Neural progenitor cell (in vitro differentiated cells): ENCODE data around the gene MC1R. TPM values are rescaled to one million over a fixed set of nuclear protein-coding genes. Genes with fewer than 3 reads are reported as not detected.
"Not testable (repeated sequence)": the region's sequence is repeated elsewhere in the genome, so short reads cannot be mapped to it uniquely, and the experiment has no call there.

ENCODE experiments used
- DNase-seq: peaks from one replicate; pipeline ENCODE4 v3.0.0-alpha.2; 2016; ENCODE audit warnings: low spot score
- H2AFZ ChIP-seq: fragments of 200-600 bp; sonication (generic); replicated peaks from 2 replicates; pipeline ENCODE4 v1.6.1; 2016; ENCODE audit warnings: antibody characterized with exemption
- H3F3A ChIP-seq: fragments of 200-600 bp; sonication (generic); 2 replicates; pipeline ENCODE4 v1.6.1; 2016; ENCODE audit warnings: antibody characterized with exemption, low read depth
- H3K27ac ChIP-seq: fragments of 200-600 bp; sonication (generic); 2 replicates; pipeline ENCODE4 v1.5.1; 2016; ENCODE audit warnings: mild to moderate bottlenecking
- H3K27me3 ChIP-seq: fragments of 200-600 bp; sonication (generic); 2 replicates; pipeline ENCODE4 v1.6.1; 2016; ENCODE audit warnings: mild to moderate bottlenecking, moderate library complexity
- H3K36me3 ChIP-seq: fragments of 200-600 bp; sonication (generic); 2 replicates; pipeline ENCODE4 v1.5.1; 2016
- H3K4me1 ChIP-seq: fragments of 200-600 bp; sonication (generic); 2 replicates; pipeline ENCODE4 v1.6.1; 2016; ENCODE audit warnings: mixed run types
- H3K4me2 ChIP-seq: fragments of 200-600 bp; sonication (generic); 2 replicates; pipeline ENCODE4 v1.6.1; 2016
- H3K4me3 ChIP-seq: fragments of 200-600 bp; sonication (generic); 2 replicates; pipeline ENCODE4 v1.5.1; 2016
- H3K79me2 ChIP-seq: fragments of 200-600 bp; sonication (generic); 2 replicates; pipeline ENCODE4 v1.6.1; 2016; ENCODE audit warnings: low read depth
- H3K9ac ChIP-seq: fragments of 200-600 bp; sonication (generic); 2 replicates; pipeline ENCODE4 v1.6.1; 2016
- H3K9me3 ChIP-seq: fragments of 200-600 bp; sonication (generic); 2 replicates; pipeline ENCODE4 v1.5.1; 2016; ENCODE audit warnings: low read depth
- H4K20me1 ChIP-seq: fragments of 200-600 bp; sonication (generic); 2 replicates; pipeline ENCODE4 v1.6.1; 2016; ENCODE audit warnings: low read depth
- H3K27ac Mint-ChIP-seq: 3 replicates; pipeline ENCODE4 v1.8.0; 2021; ENCODE audit warnings: mixed read lengths
- H3K27me3 Mint-ChIP-seq: 2 replicates; pipeline ENCODE4 v1.8.0; 2022; ENCODE audit warnings: low read depth, mild to moderate bottlenecking, inconsistent platforms, moderate library complexity, mixed read lengths; ENCODE audit not compliant: insufficient read depth
- H3K36me3 Mint-ChIP-seq: 3 replicates; pipeline ENCODE4 v1.8.0; 2021; ENCODE audit warnings: mixed read lengths
- H3K4me1 Mint-ChIP-seq: 3 replicates; pipeline ENCODE4 v1.8.0; 2021; ENCODE audit warnings: mixed read lengths
- H3K4me3 Mint-ChIP-seq: 3 replicates; pipeline ENCODE4 v1.8.0; 2021; ENCODE audit warnings: mild to moderate bottlenecking, moderate library complexity, mixed read lengths
- H3K9me3 Mint-ChIP-seq: 3 replicates; pipeline ENCODE4 v1.8.0; 2020; ENCODE audit warnings: mixed read lengths
- CTCF ChIP-seq: fragments of 200-600 bp; sonication (generic); IDR thresholded peaks from 2 replicates; pipeline ENCODE4 v1.5.1; 2017; ENCODE audit warnings: antibody characterized with exemption, mild to moderate bottlenecking
- EZH2 ChIP-seq: fragments of 200-600 bp; sonication (generic); IDR thresholded peaks from 2 replicates; pipeline ENCODE4 v1.6.1; 2017; ENCODE audit warnings: antibody characterized with exemption, mild to moderate bottlenecking, moderate library complexity
- EZH2phosphoT487 ChIP-seq: fragments of 200-600 bp; sonication (generic); IDR thresholded peaks from 2 replicates; pipeline ENCODE4 v1.6.1; 2017; ENCODE audit warnings: antibody characterized with exemption
- total RNA-seq: library from RNA; depleted of rRNA; stranded (reverse); fragments of >200 nt; gene quantifications from 2 replicates; pipeline ENCODE4 v1.2.3, GENCODE V29; 2015; ENCODE audit warnings: low replicate concordance

Gene MC1R
- total RNA-seq, 1 donor from 2014 or later = 1.7 TPM

GRCh38 chr16:89931305-89931896, 12.7 kb downstream of the MC1R start:
- Histone ChIP-seq H4K20me1 (peaks cover 26% of the 10 kb centered on the region), H3K36me3 (no peaks in the 10 kb centered on the region), H3K79me2 (peaks cover 17% of the 10 kb centered on the region)

GRCh38 chr16:89931964-89932363, 13.3 kb downstream of the MC1R start:
- H3K36me3 ChIP-seq = no peaks in the 10 kb centered on the region
- Mint-ChIP-seq H3K4me1 (no peaks in the 10 kb centered on the region), H3K27me3 (peaks cover 4% of the 10 kb centered on the region), H3K4me3 (no peak overlapping the region), H3K36me3 (peaks cover 24% of the 10 kb centered on the region), H3K9me3 (no peaks in the 10 kb centered on the region), H3K27ac (no peak overlapping the region)
- H4K20me1 ChIP-seq = peaks cover 20% of the 10 kb centered on the region
- H3F3A ChIP-seq = no peaks in the 10 kb centered on the region
- no peaks in the 10 kb centered on the region for H3K27me3 ChIP-seq
- H3K9ac ChIP-seq = no peak overlapping the region
- H3K4me2 ChIP-seq = no peak overlapping the region
- no peak overlapping the region for H3K27ac ChIP-seq
- peaks cover 12% of the 10 kb centered on the region for H3K79me2 ChIP-seq
- DNase-seq = no peak
- no peak overlapping the region for H3K4me3 ChIP-seq
- no peaks in the 10 kb centered on the region for H3K9me3 ChIP-seq
- H2AFZ ChIP-seq = no peak overlapping the region
- TF ChIP-seq EZH2 (no peak), EZH2phosphoT487 (no peak)
- H3K4me1 ChIP-seq = no peaks in the 10 kb centered on the region

More at GRCh38 chr16:89931305-89931896, 12.7 kb downstream of the MC1R start:
- H3K27me3 ChIP-seq = no peaks in the 10 kb centered on the region
- no peak overlapping the region for H3K9ac ChIP-seq
- DNase-seq = no peak
- H3K4me1 ChIP-seq = no peaks in the 10 kb centered on the region
- no peak for TF ChIP-seq EZH2
- TF ChIP-seq EZH2phosphoT487 = no peak
- no peak for TF ChIP-seq CTCF
- H3F3A ChIP-seq = peaks cover 3% of the 10 kb centered on the region
- Mint-ChIP-seq H3K27me3 (peaks cover 4% of the 10 kb centered on the region), H3K9me3 (no peaks in the 10 kb centered on the region), H3K36me3 (peaks cover 24% of the 10 kb centered on the region), H3K27ac (no peak overlapping the region), H3K4me1 (no peaks in the 10 kb centered on the region), H3K4me3 (peak overlapping the region; percentile 35)
- no peak overlapping the region for H3K4me3 ChIP-seq
- no peak overlapping the region for H3K27ac ChIP-seq
- H3K9me3 ChIP-seq = no peaks in the 10 kb centered on the region
- no peak overlapping the region for H2AFZ ChIP-seq
- H3K4me2 ChIP-seq = no peak overlapping the region

- not testable (repeated sequence) for H3K4me3 Mint-ChIP-seq, H4K20me1 ChIP-seq, H3K9me3 Mint-ChIP-seq, H3K9me3 ChIP-seq, DNase-seq, H3K27ac ChIP-seq, H2AFZ ChIP-seq, H3K4me1 ChIP-seq, H3K27ac Mint-ChIP-seq, H3K79me2 ChIP-seq, H3K27me3 ChIP-seq, H3K9ac ChIP-seq, H3K27me3 Mint-ChIP-seq, H3K36me3 ChIP-seq, H3F3A ChIP-seq, H3K4me2 ChIP-seq, H3K4me1 Mint-ChIP-seq, H3K4me3 ChIP-seq
- H3K36me3 Mint-ChIP-seq = peaks cover 24% of the 10 kb centered on the region
Measured at GRCh38 chr16:89934019-89934418, 15.4 kb downstream of the MC1R start.

GRCh38 chr16:89934611-89935553, 16.2 kb downstream of the MC1R start:
- Histone ChIP-seq H3K9me3 (no peaks in the 10 kb centered on the region), H3K27me3 (no peaks in the 10 kb centered on the region), H3K4me3 (no peak overlapping the region), H4K20me1 (no peaks in the 10 kb centered on the region), H3K9ac (no peak overlapping the region), H3F3A (no peaks in the 10 kb centered on the region), H3K27ac (no peak overlapping the region), H2AFZ (no peak overlapping the region), H3K4me1 (no peaks in the 10 kb centered on the region), H3K4me2 (no peak overlapping the region), H3K79me2 (no peaks in the 10 kb centered on the region), H3K36me3 (no peaks in the 10 kb centered on the region)
- no peak overlapping the region for H3K4me3 Mint-ChIP-seq
- H3K27ac Mint-ChIP-seq = no peak overlapping the region
- H3K27me3 Mint-ChIP-seq = peaks cover 4% of the 10 kb centered on the region
- TF ChIP-seq EZH2 (no peak), CTCF (no peak), EZH2phosphoT487 (no peak)
- H3K4me1 Mint-ChIP-seq = peaks cover 3% of the 10 kb centered on the region
- no peak for DNase-seq
- H3K9me3 Mint-ChIP-seq = no peaks in the 10 kb centered on the region
- H3K36me3 Mint-ChIP-seq = peaks cover 23% of the 10 kb centered on the region

GRCh38 chr16:89935620-89936019, 17.0 kb downstream of the MC1R start:
- not testable (repeated sequence) for H3K4me1 Mint-ChIP-seq

More at GRCh38 chr16:89935620-89936019, 17.0 kb downstream of the MC1R start:
- H3K27ac ChIP-seq, H4K20me1 ChIP-seq, H3K4me3 ChIP-seq, H3K9me3 Mint-ChIP-seq, H3K27me3 Mint-ChIP-seq, H3K4me1 ChIP-seq, H3K79me2 ChIP-seq, H3K4me2 ChIP-seq, DNase-seq, H3K4me3 Mint-ChIP-seq, H3K27ac Mint-ChIP-seq, H3K27me3 ChIP-seq, H3K9me3 ChIP-seq, H3F3A ChIP-seq, H2AFZ ChIP-seq, H3K9ac ChIP-seq, H3K36me3 ChIP-seq: not testable (repeated sequence)
- peaks cover 19% of the 10 kb centered on the region for H3K36me3 Mint-ChIP-seq
